RWPE2 (cell line): Measurements from ENCODE around the gene BSND.

Experiments
- ATAC-seq: fragments of 200-7000 bp; cut with Tn5 transposase; 3 replicates; pipeline ENCODE4 v1.9.1; 2021; ENCODE audit warnings: low read depth
- DNase-seq: peaks from one replicate; pipeline ENCODE4 v3.0.0-alpha.2; 2020; ENCODE audit warnings: low spot score
- H3K27ac ChIP-seq: fragments of 450-650 bp; 2 replicates; pipeline ENCODE4 v1.5.1; 2017; ENCODE audit warnings: mild to moderate bottlenecking; ENCODE audit not compliant: poor library complexity, severe bottlenecking
- H3K27me3 ChIP-seq: fragments of 250-450 bp; sonication (Bioruptor Pico); 2 replicates; pipeline ENCODE4 v1.5.1; 2021; ENCODE audit warnings: mild to moderate bottlenecking, moderate library complexity; ENCODE audit not compliant: insufficient read depth, poor library complexity, severe bottlenecking
- H3K36me3 ChIP-seq: fragments of 250-450 bp; sonication (Bioruptor Pico); 2 replicates; pipeline ENCODE4 v1.5.1; 2020; ENCODE audit warnings: low read depth, mild to moderate bottlenecking, moderate library complexity
- H3K4me1 ChIP-seq: fragments of 250-450 bp; sonication (Bioruptor Pico); 2 replicates; pipeline ENCODE4 v1.5.1; 2021; ENCODE audit warnings: mild to moderate bottlenecking, moderate library complexity; ENCODE audit not compliant: insufficient read depth, poor library complexity, severe bottlenecking
- H3K4me3 ChIP-seq: fragments of 250-450 bp; sonication (Bioruptor Pico); 2 replicates; pipeline ENCODE4 v1.5.1; 2021; ENCODE audit warnings: mild to moderate bottlenecking, moderate library complexity; ENCODE audit not compliant: severe bottlenecking
- H3K9me3 ChIP-seq: fragments of 250-450 bp; sonication (Bioruptor Pico); 2 replicates; pipeline ENCODE4 v1.5.1; 2021; ENCODE audit warnings: mild to moderate bottlenecking, moderate library complexity; ENCODE audit not compliant: severe bottlenecking
- CTCF ChIP-seq: fragments of 450-650 bp; IDR thresholded peaks from one replicate; pipeline ENCODE4 v1.5.1; 2017; ENCODE audit warnings: mild to moderate bottlenecking, moderate library complexity; ENCODE audit not compliant: poor library complexity, severe bottlenecking

The BSND gene

DNA sequence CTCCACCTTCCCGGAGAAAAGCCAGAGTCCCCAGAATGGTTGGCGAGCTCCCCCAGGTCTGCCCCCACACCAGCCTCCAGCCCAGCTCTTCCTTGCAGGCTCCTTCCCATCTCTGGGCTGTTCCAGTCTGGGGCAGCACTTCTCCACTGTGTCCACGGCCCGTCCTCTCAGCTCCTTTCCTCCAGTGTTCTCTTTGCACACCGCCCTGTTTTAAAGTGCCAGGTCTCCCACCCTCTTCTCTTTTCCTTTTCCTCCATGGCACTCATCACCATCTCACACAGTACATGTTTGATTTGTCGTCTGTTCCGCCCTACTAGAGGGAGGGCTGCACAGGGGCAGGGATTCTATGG lies 34.5 kb downstream of the BSND start:
- Histone ChIP-seq H3K4me3 (no peak overlapping the region), H3K27me3 (no peaks in the 10 kb centered on the region), H3K27ac (no peak overlapping the region), H3K36me3 (no peaks in the 10 kb centered on the region), H3K9me3 (no peaks in the 10 kb centered on the region), H3K4me1 (no peaks in the 10 kb centered on the region)
- DNase-seq, result no peak
- TF ChIP-seq CTCF, result no peak
- ATAC-seq, result no peak

DNA sequence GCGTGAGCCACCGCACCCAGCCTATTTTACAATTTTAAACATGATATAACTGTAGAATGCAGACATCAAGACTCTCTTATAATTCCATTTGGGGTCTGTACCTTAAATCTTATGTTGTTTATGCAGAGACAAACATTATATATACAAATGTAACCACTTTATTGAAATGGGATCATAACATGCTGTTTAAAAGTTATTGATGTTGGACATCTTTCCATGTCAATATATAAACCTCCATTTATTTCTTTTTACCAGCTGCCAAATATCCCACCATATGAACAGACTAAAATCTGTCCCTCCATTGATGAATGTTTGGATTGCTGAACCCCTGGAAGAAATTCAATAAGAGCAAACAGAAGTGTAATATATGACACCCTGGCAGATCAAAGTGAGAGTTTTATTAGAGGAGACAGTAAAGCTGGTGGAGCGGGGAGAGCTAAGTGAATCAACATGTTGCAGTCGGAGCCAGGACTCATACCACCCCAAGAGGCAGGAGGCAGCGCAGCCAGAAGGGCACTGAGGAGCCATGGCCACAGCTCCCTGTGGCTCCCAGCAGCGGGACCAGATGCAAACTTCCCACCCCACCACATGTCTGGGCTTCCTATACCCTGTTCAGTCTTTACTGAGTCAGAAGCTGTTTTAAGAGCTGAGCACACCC lies 35.9 kb downstream of the BSND start:
- no peaks in the 10 kb centered on the region for H3K9me3 ChIP-seq
- ATAC-seq (no peak), DNase-seq (no peak)

GRCh38 chr1:55035904-55036303 lies 37.2 kb downstream of the BSND start:
- H3K4me1 ChIP-seq, result peaks cover 5% of the 10 kb centered on the region
- H3K27ac ChIP-seq, result no peak overlapping the region
- no peaks in the 10 kb centered on the region for H3K9me3 ChIP-seq
- no peak for TF ChIP-seq CTCF
- no peaks in the 10 kb centered on the region for H3K27me3 ChIP-seq
- H3K36me3 ChIP-seq, result peaks cover under 1% of the 10 kb centered on the region
- DNase-seq (no peak), ATAC-seq (no peak)
- H3K4me3 ChIP-seq, result no peak overlapping the region

More for the DNA sequence above, 35.9 kb downstream of the BSND start:
- Histone ChIP-seq H3K27me3 (no peaks in the 10 kb centered on the region), H3K27ac (no peak overlapping the region), H3K4me3 (no peak overlapping the region), H3K36me3 (no peaks in the 10 kb centered on the region), H3K4me1 (peaks cover 5% of the 10 kb centered on the region)
- TF ChIP-seq CTCF, result no peak

DNA sequence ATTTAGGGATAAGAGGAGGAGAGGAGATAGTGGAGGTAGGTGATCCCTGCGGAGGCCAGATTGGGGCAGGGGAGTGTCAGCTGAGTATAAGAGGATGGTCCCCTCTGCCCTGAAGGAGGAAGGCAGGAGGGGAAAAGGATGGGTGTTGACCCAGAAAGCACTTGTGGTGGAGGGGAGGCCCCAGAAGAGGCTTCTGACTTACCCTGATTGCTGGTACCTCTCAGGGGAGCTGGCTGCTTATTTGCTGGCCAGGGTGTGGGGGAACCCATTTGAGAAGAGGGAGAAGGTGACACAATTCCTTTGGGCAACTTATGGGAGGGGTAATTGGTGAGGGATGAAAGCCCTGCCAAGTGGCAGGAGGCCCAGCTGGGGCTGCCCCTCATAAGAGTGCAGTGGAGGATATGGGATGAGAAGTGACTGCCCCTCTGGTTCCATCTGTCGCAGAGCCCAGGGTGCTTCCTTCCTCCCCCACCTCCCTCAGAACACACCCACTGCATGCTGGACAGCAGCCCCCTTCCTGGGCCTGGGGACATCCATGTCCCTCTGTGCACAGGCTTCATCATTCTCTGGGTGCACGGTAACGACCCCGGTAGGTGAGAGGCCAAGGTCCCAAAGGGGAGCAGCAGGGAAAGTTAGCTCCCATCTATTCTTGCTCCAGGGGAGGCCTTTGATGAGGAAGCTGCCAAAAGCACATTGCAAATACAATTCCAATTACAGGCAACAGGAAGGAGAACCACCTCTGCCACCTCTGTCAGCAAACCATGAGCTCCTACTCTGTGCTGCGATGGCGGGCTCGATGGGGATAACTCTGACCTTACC lies 39.2 kb downstream of the BSND start:
- H3K4me1 ChIP-seq, result peaks cover 20% of the 10 kb centered on the region
- H3K36me3 ChIP-seq, result peaks cover 21% of the 10 kb centered on the region
- ATAC-seq (no peak), DNase-seq (no peak)
- H3K4me3 ChIP-seq, result no peak overlapping the region
- H3K9me3 ChIP-seq, result no peaks in the 10 kb centered on the region
- TF ChIP-seq CTCF, result no peak
- H3K27ac ChIP-seq, result peak overlapping the region; percentile 76
- H3K27me3 ChIP-seq, result no peaks in the 10 kb centered on the region

GRCh38 chr1:55038552-55038838 lies 39.8 kb downstream of the BSND start:
- Histone ChIP-seq H3K4me1 (peaks cover 23% of the 10 kb centered on the region), H3K9me3 (no peaks in the 10 kb centered on the region), H3K36me3 (peaks cover 27% of the 10 kb centered on the region), H3K27me3 (no peaks in the 10 kb centered on the region), H3K4me3 (no peak overlapping the region), H3K27ac (peak overlapping the region; percentile 76)
- no peak for DNase-seq
- ATAC-seq, result no peak
- no peak for TF ChIP-seq CTCF
